Measurements from ENCODE around the gene ESPNL.
"Not testable (repeated sequence)": the region's sequence is repeated elsewhere in the genome, so short reads cannot be mapped to it uniquely, and the experiment has no call there.

Gene ESPNL

GRCh38 chr2:238100821-238101771 lies 956 bp downstream of the ESPNL start:
- no peak for DNase-seq

GRCh38 chr2:238101891-238102841 lies 2.0 kb downstream of the ESPNL start:
- DNase-seq, result no peak

GRCh38 chr2:238102865-238103264 lies 2.7 kb downstream of the ESPNL start:
- DNase-seq, result no peak

- no peak for DNase-seq
Measured at GRCh38 chr2:238103465-238104225, 3.5 kb downstream of the ESPNL start.

- DNase-seq, result no peak
Measured at GRCh38 chr2:238104226-238104690, 4.1 kb downstream of the ESPNL start.

- DNase-seq, result no peak
Measured at GRCh38 chr2:238104691-238105371, 4.7 kb downstream of the ESPNL start.

- DNase-seq, result no peak
Measured at GRCh38 chr2:238105506-238106338, 5.6 kb downstream of the ESPNL start.

- DNase-seq, result no peak
Measured at GRCh38 chr2:238106339-238106697, 6.2 kb downstream of the ESPNL start.

DNA sequence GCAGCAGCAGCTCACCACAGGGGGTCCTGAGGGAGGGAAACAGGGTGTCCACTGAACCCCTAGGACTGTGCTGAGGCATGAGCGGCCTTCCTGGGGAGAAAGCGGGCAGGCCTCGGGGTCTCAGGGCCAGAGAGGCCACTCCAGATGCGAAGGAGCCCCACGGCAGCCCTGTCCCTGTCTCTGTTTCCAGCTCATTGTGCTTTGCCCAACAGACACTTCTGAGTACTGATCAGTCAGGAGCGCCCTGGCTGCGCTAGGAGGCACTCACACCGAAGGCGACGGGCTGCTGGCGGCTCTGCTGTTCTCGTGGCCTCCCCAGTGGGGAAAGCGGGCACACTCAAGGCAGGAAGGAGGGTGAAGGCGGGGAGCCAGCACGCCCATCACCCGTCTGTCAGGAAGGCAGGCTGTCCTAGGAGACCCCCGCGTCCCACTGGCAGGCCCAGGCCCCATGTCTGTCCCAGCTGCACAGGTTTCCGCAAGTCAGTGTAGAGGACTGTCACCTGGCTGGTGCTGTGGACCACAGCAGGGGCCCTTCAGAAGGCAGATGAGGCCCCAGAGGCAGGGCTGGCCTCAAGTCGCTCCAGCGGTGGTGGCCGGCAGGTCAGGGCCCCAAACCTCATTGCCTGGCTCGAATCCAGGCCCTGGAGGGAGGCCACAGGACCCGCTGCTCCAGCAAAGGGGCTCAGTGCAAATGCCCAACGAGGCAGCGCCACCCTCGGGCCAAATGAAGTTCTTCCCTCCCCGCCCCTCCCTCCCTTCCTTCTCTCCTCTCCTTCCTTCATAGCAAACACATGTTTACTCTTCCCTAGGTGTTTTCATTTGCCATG lies 6.8 kb downstream of the ESPNL start:
- no peak for DNase-seq

GRCh38 chr2:238107525-238108422 lies 7.6 kb downstream of the ESPNL start:
- no peak for DNase-seq

DNA sequence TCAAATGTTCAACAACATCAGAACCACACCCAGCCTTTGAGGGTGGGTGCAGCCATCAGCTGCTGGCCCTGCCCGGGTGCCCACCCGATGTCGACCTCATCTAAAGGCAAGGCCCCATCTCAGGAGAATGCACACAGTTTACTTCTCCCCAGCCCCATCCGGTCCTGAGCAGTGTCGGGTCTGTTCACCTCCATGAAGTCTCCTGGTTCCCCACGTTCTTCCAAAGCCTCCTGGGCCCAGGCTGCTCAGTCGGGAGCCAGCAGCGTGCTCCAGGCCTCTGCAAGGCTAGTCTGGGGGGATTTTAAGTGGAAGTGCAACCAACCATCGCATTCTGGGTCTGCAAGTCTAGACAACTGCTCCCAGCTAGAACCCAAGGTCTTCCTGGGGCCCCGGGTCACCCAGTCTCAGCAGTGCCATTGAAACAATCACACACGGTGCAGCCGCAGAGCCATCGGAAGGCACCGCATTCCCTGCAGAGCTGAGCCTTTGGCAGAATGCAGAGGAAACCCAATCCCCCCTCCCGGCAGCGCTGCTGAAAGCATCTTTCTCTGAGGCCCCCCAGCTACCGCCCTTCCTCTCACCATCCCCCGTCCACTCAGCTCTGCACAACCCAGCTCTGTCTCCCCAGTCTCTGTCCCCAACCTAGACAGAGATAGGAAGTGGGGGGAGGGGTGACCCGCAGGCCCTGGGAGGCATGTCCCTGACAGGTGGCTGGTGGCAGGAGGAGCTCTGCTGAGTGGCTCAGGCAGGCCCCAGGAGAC lies 8.5 kb downstream of the ESPNL start:
- DNase-seq, result peak; percentile 64

GRCh38 chr2:238113611-238114010 lies 13.5 kb downstream of the ESPNL start:
- no peak for DNase-seq

GRCh38 chr2:238114331-238114841 lies 14.2 kb downstream of the ESPNL start:
- DNase-seq, result no peak

GRCh38 chr2:238114851-238115660 lies 14.9 kb downstream of the ESPNL start:
- no peak for DNase-seq

- DNase-seq, result not testable (repeated sequence)
Measured at GRCh38 chr2:238115709-238116108, 15.6 kb downstream of the ESPNL start.

GRCh38 chr2:238116298-238117198 lies 16.4 kb downstream of the ESPNL start:
- DNase-seq, result no peak

Measured in NCI-H2171 (cell line).